Activated CD4-positive, alpha-beta T cell treated with anti-CD3 and anti-CD28 coated beads, Interleukin-2, amount 50 U/mL, for 48 hours (primary cell): ENCODE measurements around the gene TUBA1A.
"Not testable (repeated sequence)": the region's sequence is repeated elsewhere in the genome, so short reads cannot be mapped to it uniquely, and the experiment has no call there.

Source experiments
- DNase-seq, 2 experiments: peaks; one replicate each; pipeline ENCODE4 v3.0.0-alpha.2; 2020

The TUBA1A gene

GRCh38 chr12:49146406-49146805, 42.5 kb downstream of the TUBA1A start:
- DNase-seq, result no peak

GRCh38 chr12:49144384-49144783, 44.5 kb downstream of the TUBA1A start:
- no peak for DNase-seq

- no peak for DNase-seq
These were observed 49.9 kb downstream of the TUBA1A start for GRCh38 chr12:49138999-49139398.

GRCh38 chr12:49138587-49138986, 50.3 kb downstream of the TUBA1A start:
- DNase-seq, result no peak

GRCh38 chr12:49137476-49137875, 51.4 kb downstream of the TUBA1A start:
- no peak for DNase-seq

- DNase-seq, result not testable (repeated sequence)
These were observed 51.9 kb downstream of the TUBA1A start for GRCh38 chr12:49136997-49137396.
